Transverse colon (tissue), 4 donors: ENCODE measurements around the gene TMPRSS9.

Source experiments
- EP300 ChIP-seq: sonication (generic); formaldehyde crosslinking; IDR thresholded peaks from one replicate; pipeline ENCODE4 v1.6.1; 2017; ENCODE audit warnings: antibody characterized with exemption, low read depth
- POLR2A ChIP-seq: fragments of 450-650 bp; IDR thresholded peaks from one replicate; pipeline ENCODE4 v1.6.1; 2016; ENCODE audit warnings: antibody characterized with exemption, mild to moderate bottlenecking, moderate library complexity
- POLR2AphosphoS5 ChIP-seq, 3 donors: sonication (generic); formaldehyde crosslinking; IDR thresholded peaks; one replicate each; pipeline ENCODE4 v1.6.1; 2016; ENCODE audit warnings: antibody characterized with exemption in 3 of 3
- TF ChIP-seq, protein P1 (sequence below), 5 experiments: fragments of 200-600 bp in 3 of 5; fragments of 450-650 bp in 2 of 5; sonication (generic) in 3 of 5; IDR thresholded peaks; 1 replicate in 2 of 5; 2 replicates in 3 of 5; pipeline ENCODE4 v1.5.1; 2016 to 2017; ENCODE audit warnings: antibody characterized with exemption in 5 of 5, inconsistent platforms in 3 of 5, mild to moderate bottlenecking in 2 of 5, moderate library complexity in 1 of 5

- TF ChIP-seq POLR2AphosphoS5 (IDR thresholded peaks at IDR 0.05) (peak in 2 of 3 donors; percentile 48 to 65), POLR2A (no peak), EP300 (no peak)
- TF ChIP-seq, protein P1, sequence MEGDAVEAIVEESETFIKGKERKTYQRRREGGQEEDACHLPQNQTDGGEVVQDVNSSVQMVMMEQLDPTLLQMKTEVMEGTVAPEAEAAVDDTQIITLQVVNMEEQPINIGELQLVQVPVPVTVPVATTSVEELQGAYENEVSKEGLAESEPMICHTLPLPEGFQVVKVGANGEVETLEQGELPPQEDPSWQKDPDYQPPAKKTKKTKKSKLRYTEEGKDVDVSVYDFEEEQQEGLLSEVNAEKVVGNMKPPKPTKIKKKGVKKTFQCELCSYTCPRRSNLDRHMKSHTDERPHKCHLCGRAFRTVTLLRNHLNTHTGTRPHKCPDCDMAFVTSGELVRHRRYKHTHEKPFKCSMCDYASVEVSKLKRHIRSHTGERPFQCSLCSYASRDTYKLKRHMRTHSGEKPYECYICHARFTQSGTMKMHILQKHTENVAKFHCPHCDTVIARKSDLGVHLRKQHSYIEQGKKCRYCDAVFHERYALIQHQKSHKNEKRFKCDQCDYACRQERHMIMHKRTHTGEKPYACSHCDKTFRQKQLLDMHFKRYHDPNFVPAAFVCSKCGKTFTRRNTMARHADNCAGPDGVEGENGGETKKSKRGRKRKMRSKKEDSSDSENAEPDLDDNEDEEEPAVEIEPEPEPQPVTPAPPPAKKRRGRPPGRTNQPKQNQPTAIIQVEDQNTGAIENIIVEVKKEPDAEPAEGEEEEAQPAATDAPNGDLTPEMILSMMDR (IDR thresholded peaks at IDR 0.05) = no peak
Observed at GRCh38 chr19:2462635-2463421, 102.8 kb downstream of the TMPRSS9 start.
